OCI-LY7 (cell line): ENCODE results near the gene GHRHR. TPM values are rescaled to one million over a fixed set of nuclear protein-coding genes. Genes with fewer than 3 reads are reported as not detected.
A peak's percentile ranks its signal among the peaks of the same experiment; 100 is the strongest.

Experiments
- BruUV-seq: library from RNA; stranded (reverse); fragments of 400-500 nt; replicated peaks from 2 replicates; lab custom pipeline; 2021; lab: Mats Ljungman, UMichigan
- CTCF ChIA-PET: fragments of 300-600 bp; sonication (Branson Sonifier 250); formaldehyde crosslinking; loops from one replicate; lab custom pipeline; 2022; ENCODE audit warnings: antibody characterized with exemption; ENCODE audit not compliant: unreplicated experiment; lab: Charles Lee
- POLR2A ChIA-PET: fragments of 300-600 bp; sonication (Branson Sonifier 250); formaldehyde crosslinking; loops from one replicate; lab custom pipeline; 2022; ENCODE audit warnings: antibody characterized with exemption; lab: Charles Lee
- DNase-seq: peaks from one replicate; pipeline ENCODE4 v3.0.0-alpha.2; 2015; ENCODE audit warnings: low spot score
- H2AFZ ChIP-seq: fragments of 200-600 bp; sonication (generic), shearing (Covaris generic); 2 replicates; pipeline ENCODE4 v1.6.1; 2014; ENCODE audit warnings: mild to moderate bottlenecking, antibody characterized with exemption, low read length, moderate library complexity
- H3K27ac ChIP-seq: fragments of 200-600 bp; sonication (generic); 2 replicates; pipeline ENCODE4 v1.5.1; 2014; ENCODE audit warnings: mixed run types, low read depth, mild to moderate bottlenecking, moderate library complexity, low read length, inconsistent platforms; ENCODE audit not compliant: poor library complexity, severe bottlenecking
- H3K36me3 ChIP-seq: fragments of 200-600 bp; sonication (generic); 2 replicates; pipeline ENCODE4 v1.6.1; 2014; ENCODE audit warnings: mild to moderate bottlenecking, antibody characterized with exemption, low read length, moderate library complexity, mixed read lengths; ENCODE audit not compliant: insufficient read depth
- H3K4me1 ChIP-seq: fragments of 200-600 bp; sonication (generic); 2 replicates; pipeline ENCODE4 v1.5.1; 2014; ENCODE audit warnings: mild to moderate bottlenecking, low read length; ENCODE audit not compliant: insufficient read depth, poor library complexity, severe bottlenecking
- H3K4me2 ChIP-seq: fragments of 200-600 bp; sonication (generic); 2 replicates; pipeline ENCODE4 v1.6.1; 2014; ENCODE audit warnings: mild to moderate bottlenecking, low read length
- H3K4me3 ChIP-seq: fragments of 200-600 bp; sonication (generic); 2 replicates; pipeline ENCODE4 v1.5.1; 2014; ENCODE audit warnings: mild to moderate bottlenecking, low read depth, low read length; ENCODE audit not compliant: poor library complexity, severe bottlenecking
- H3K79me2 ChIP-seq: fragments of 200-600 bp; sonication (generic); 2 replicates; pipeline ENCODE4 v1.6.1; 2016; ENCODE audit warnings: low read depth, mild to moderate bottlenecking, low read length, moderate library complexity, mixed read lengths; ENCODE audit not compliant: insufficient read depth
- H3K9me2 ChIP-seq: fragments of 200-600 bp; sonication (generic); 2 replicates; pipeline ENCODE4 v1.6.1; 2016; ENCODE audit warnings: mild to moderate bottlenecking, low read length, mixed read lengths; ENCODE audit not compliant: insufficient read depth
- H3K9me3 ChIP-seq: fragments of 200-600 bp; sonication (generic); 2 replicates; pipeline ENCODE4 v1.6.1; 2014; ENCODE audit warnings: mild to moderate bottlenecking, mixed run types, low read length, mixed read lengths
- H4K20me1 ChIP-seq: fragments of 200-600 bp; sonication (generic); 2 replicates; pipeline ENCODE4 v1.6.1; 2014; ENCODE audit warnings: mild to moderate bottlenecking, antibody characterized with exemption, low read length, moderate library complexity, mixed read lengths; ENCODE audit not compliant: insufficient read depth
- EZH2phosphoT487 ChIP-seq: fragments of 200-600 bp; sonication (generic); IDR thresholded peaks from 2 replicates; pipeline ENCODE4 v1.6.1; 2018; ENCODE audit warnings: low read depth, borderline replicate concordance, mild to moderate bottlenecking, mixed run types, antibody characterized with exemption, low read length, moderate library complexity, mixed read lengths
- intact Hi-C: fragments of 100-400 bp; cut with micrococcal nuclease; formaldehyde crosslinking; loops from one replicate; pipeline ENCODE4 v1.10.0; 2022; ENCODE audit not compliant: unreplicated experiment
- total RNA-seq, 2 experiments: library from RNA; depleted of rRNA in 1 of 2; stranded (reverse); fragments of >200 nt in 1 of 2; shearing (Covaris generic) in 1 of 2; gene quantifications; 2 replicates each; pipeline ENCODE4 v1.2.3, GENCODE V29; 2014 to 2022
- TF ChIP-seq, protein P1 (sequence below): fragments of 200-600 bp; sonication (generic); conservative IDR thresholded peaks from 2 replicates; pipeline ENCODE4 v1.5.1; 2014; ENCODE audit warnings: mild to moderate bottlenecking, antibody characterized with exemption, low read length, moderate library complexity, mixed read lengths

Gene GHRHR
- total RNA-seq, 2 experiments from 2014 or later: not detected

DNA sequence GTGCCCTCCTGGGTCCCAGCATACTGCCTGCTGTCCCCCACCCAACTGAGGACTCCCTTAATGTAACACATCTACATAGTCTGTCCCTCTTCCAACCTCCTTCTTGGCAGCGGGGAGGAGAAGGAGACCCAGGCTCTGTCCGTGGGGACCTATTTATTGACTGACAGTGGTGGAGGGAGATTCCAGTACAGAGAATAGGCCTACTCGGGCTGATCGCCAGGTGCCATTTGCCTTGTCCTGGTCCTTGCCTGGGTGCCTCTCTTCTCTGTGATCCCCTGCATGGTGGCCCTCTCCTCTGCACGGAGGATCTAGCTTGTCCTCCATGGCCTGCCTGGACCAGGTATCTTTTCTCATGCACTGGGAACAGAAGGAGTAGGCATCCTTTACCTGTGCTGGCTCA, 17.0 kb downstream of the GHRHR start:
- Histone ChIP-seq H3K9me2 (no peaks in the 10 kb centered on the region), H3K36me3 (no peaks in the 10 kb centered on the region), H3K27ac (no peak overlapping the region), H3K4me1 (peaks cover 21% of the 10 kb centered on the region), H2AFZ (no peak overlapping the region), H3K4me3 (no peak overlapping the region), H3K79me2 (no peaks in the 10 kb centered on the region), H4K20me1 (no peaks in the 10 kb centered on the region), H3K9me3 (no peaks in the 10 kb centered on the region), H3K4me2 (no peak overlapping the region)
- no peak for TF ChIP-seq EZH2phosphoT487
- TF ChIP-seq, protein P1, sequence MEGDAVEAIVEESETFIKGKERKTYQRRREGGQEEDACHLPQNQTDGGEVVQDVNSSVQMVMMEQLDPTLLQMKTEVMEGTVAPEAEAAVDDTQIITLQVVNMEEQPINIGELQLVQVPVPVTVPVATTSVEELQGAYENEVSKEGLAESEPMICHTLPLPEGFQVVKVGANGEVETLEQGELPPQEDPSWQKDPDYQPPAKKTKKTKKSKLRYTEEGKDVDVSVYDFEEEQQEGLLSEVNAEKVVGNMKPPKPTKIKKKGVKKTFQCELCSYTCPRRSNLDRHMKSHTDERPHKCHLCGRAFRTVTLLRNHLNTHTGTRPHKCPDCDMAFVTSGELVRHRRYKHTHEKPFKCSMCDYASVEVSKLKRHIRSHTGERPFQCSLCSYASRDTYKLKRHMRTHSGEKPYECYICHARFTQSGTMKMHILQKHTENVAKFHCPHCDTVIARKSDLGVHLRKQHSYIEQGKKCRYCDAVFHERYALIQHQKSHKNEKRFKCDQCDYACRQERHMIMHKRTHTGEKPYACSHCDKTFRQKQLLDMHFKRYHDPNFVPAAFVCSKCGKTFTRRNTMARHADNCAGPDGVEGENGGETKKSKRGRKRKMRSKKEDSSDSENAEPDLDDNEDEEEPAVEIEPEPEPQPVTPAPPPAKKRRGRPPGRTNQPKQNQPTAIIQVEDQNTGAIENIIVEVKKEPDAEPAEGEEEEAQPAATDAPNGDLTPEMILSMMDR: no peak
- POLR2A ChIA-PET: interaction anchor here (0.7 kb wide), 1 partner anchor 216 kb away, joined by 3 read pairs; no protein-coding TSS in a partner anchor
- BruUV-seq: no TSS peak
- DNase-seq: no peak
- CTCF ChIA-PET: no interaction called here
- intact Hi-C loops: no loop called here

DNA sequence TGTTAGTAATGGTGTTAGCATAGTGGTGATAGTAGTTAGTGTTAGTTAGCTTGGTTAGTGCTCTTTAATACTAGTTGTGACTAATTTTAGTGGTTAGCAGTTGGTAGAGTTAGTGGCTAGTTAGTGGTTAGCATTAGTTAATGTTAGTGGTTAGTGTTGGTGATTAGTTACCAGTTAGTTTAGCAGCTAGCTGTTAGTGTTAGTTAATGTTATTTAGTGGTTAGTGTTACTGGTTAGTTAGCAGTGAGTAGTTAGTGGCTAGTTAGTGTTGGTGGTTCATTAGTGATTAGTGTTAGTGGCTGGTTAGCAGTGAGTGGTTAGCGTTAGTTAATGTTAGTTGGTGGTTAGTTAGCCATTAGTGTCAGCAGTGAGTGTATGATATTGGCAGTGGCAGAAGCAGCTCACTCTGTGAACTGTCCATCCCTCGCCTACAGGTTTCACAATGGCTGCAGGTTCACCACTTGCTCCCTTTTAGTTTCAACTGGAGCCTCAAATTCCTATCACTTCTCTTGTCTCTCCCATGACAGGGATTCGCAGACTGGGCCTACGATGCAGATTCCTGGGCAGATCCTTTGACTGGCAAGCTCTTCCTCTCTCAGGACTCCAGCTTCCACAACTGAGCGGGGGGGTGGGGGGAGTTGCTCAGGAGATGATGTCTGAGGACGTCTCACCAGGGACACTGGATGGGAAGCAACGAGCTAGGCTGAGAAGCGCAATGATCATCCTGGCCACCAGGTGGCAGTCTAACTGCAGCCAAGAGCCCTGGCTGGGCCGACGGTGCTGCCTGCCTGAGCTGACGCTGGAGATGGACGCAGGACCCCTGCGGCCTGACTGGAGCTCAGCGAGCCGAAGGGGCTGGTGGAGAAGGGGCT, 19.5 kb downstream of the GHRHR start:
- H3K4me1 ChIP-seq: peaks cover 21% of the 10 kb centered on the region
- peak; percentile 75 for DNase-seq
- H3K9me3 ChIP-seq: no peaks in the 10 kb centered on the region
- 0 out of 2 replicates have a peak overlapping the region, but pooled peaks have one; percentile 35 for H2AFZ ChIP-seq
- H3K9me2 ChIP-seq: no peaks in the 10 kb centered on the region
- TF ChIP-seq EZH2phosphoT487: no peak
- TF ChIP-seq, protein P1: peak; percentile 86
- H3K27ac ChIP-seq: no peak overlapping the region
- H4K20me1 ChIP-seq: no peaks in the 10 kb centered on the region
- no peak overlapping the region for H3K4me3 ChIP-seq
- no peak overlapping the region for H3K4me2 ChIP-seq
- ChIA-PET POLR2A (interaction anchor here (0.5 to 1.1 kb wide), 5 partner anchors 12 to 178 kb away, joined by 3 to 4 read pairs (median 3); no protein-coding TSS in a partner anchor), CTCF (interaction anchor here (0.6 to 1.6 kb wide), 10 partner anchors 9 to 937 kb away, joined by 3 to 31 read pairs (median 4); no protein-coding TSS in a partner anchor)
- intact Hi-C loops: loop anchor here (1.0 kb wide), 1 partner anchor 139 kb away; no protein-coding TSS in a partner anchor
- no peaks in the 10 kb centered on the region for H3K79me2 ChIP-seq
- H3K36me3 ChIP-seq: no peaks in the 10 kb centered on the region
- no TSS peak for BruUV-seq
